ENCODE data around the gene RBPJ.

The RBPJ gene

GRCh38 chr4:26407476-26407875 is 86.7 kb downstream of the RBPJ start:
- H3K36me3 ChIP-seq (ENCODE audit: insufficient read depth, low read length) = peaks cover 32% of the 10 kb centered on the region
- H3K4me3 ChIP-seq (ENCODE audit: low read length) = no peak overlapping the region
- H2AFZ ChIP-seq (ENCODE audit: low read depth, low read length) = no peak overlapping the region
- H3K4me1 ChIP-seq (ENCODE audit: insufficient read depth, low read length) = no peaks in the 10 kb centered on the region
- peaks cover 8% of the 10 kb centered on the region for H3K9me3 ChIP-seq (ENCODE audit: low read length)
- H3K27me3 ChIP-seq (ENCODE audit: insufficient read depth, low read length) = no peaks in the 10 kb centered on the region

GRCh38 chr4:26410385-26411293 is 89.8 kb downstream of the RBPJ start:
- Histone ChIP-seq H3K4me3 (ENCODE audit: low read length) (no peak overlapping the region), H2AFZ (ENCODE audit: low read depth, low read length) (no peak overlapping the region), H3K9me3 (ENCODE audit: low read length) (peaks cover 8% of the 10 kb centered on the region), H3K4me1 (ENCODE audit: insufficient read depth, low read length) (no peaks in the 10 kb centered on the region), H3K27me3 (ENCODE audit: insufficient read depth, low read length) (no peaks in the 10 kb centered on the region), H3K36me3 (ENCODE audit: insufficient read depth, low read length) (peaks cover 36% of the 10 kb centered on the region)

GRCh38 chr4:26412381-26413372 is 91.9 kb downstream of the RBPJ start:
- no peak overlapping the region for H3K4me3 ChIP-seq (ENCODE audit: low read length)
- H3K36me3 ChIP-seq (ENCODE audit: insufficient read depth, low read length) = peaks cover 30% of the 10 kb centered on the region
- H3K27me3 ChIP-seq (ENCODE audit: insufficient read depth, low read length) = no peaks in the 10 kb centered on the region
- no peaks in the 10 kb centered on the region for H3K4me1 ChIP-seq (ENCODE audit: insufficient read depth, low read length)
- no peak overlapping the region for H2AFZ ChIP-seq (ENCODE audit: low read depth, low read length)
- H3K9me3 ChIP-seq (ENCODE audit: low read length) = no peaks in the 10 kb centered on the region

- no peak overlapping the region for H3K4me3 ChIP-seq (ENCODE audit: low read length)
- no peaks in the 10 kb centered on the region for H3K27me3 ChIP-seq (ENCODE audit: insufficient read depth, low read length)
- no peaks in the 10 kb centered on the region for H3K9me3 ChIP-seq (ENCODE audit: low read length)
- H2AFZ ChIP-seq (ENCODE audit: low read depth, low read length) = no peak overlapping the region
- H3K36me3 ChIP-seq (ENCODE audit: insufficient read depth, low read length) = peaks cover 24% of the 10 kb centered on the region
- no peaks in the 10 kb centered on the region for H3K4me1 ChIP-seq (ENCODE audit: insufficient read depth, low read length)
Observed at GRCh38 chr4:26413582-26413981, 92.8 kb downstream of the RBPJ start.

- H3K27me3 ChIP-seq (ENCODE audit: insufficient read depth, low read length) = no peaks in the 10 kb centered on the region
- no peak overlapping the region for H3K4me3 ChIP-seq (ENCODE audit: low read length)
- no peaks in the 10 kb centered on the region for H3K4me1 ChIP-seq (ENCODE audit: insufficient read depth, low read length)
- H3K36me3 ChIP-seq (ENCODE audit: insufficient read depth, low read length) = peaks cover 36% of the 10 kb centered on the region
- no peak overlapping the region for H2AFZ ChIP-seq (ENCODE audit: low read depth, low read length)
- no peaks in the 10 kb centered on the region for H3K9me3 ChIP-seq (ENCODE audit: low read length)
Observed at GRCh38 chr4:26418107-26418506, 97.3 kb downstream of the RBPJ start.

GRCh38 chr4:26418850-26419249 is 98.0 kb downstream of the RBPJ start:
- H3K4me3 ChIP-seq (ENCODE audit: low read length) = no peak overlapping the region
- peaks cover 42% of the 10 kb centered on the region for H3K36me3 ChIP-seq (ENCODE audit: insufficient read depth, low read length)
- H2AFZ ChIP-seq (ENCODE audit: low read depth, low read length) = no peak overlapping the region
- H3K4me1 ChIP-seq (ENCODE audit: insufficient read depth, low read length) = no peaks in the 10 kb centered on the region
- H3K27me3 ChIP-seq (ENCODE audit: insufficient read depth, low read length) = no peaks in the 10 kb centered on the region
- H3K9me3 ChIP-seq (ENCODE audit: low read length) = no peaks in the 10 kb centered on the region

GRCh38 chr4:26420438-26420837 is 99.6 kb downstream of the RBPJ start:
- no peaks in the 10 kb centered on the region for H3K4me1 ChIP-seq (ENCODE audit: insufficient read depth, low read length)
- no peak overlapping the region for H3K4me3 ChIP-seq (ENCODE audit: low read length)
- no peaks in the 10 kb centered on the region for H3K27me3 ChIP-seq (ENCODE audit: insufficient read depth, low read length)
- H2AFZ ChIP-seq (ENCODE audit: low read depth, low read length) = no peak overlapping the region
- peaks cover 51% of the 10 kb centered on the region for H3K36me3 ChIP-seq (ENCODE audit: insufficient read depth, low read length)
- no peaks in the 10 kb centered on the region for H3K9me3 ChIP-seq (ENCODE audit: low read length)

GRCh38 chr4:26420913-26421312 is 100.1 kb downstream of the RBPJ start:
- peaks cover 51% of the 10 kb centered on the region for H3K36me3 ChIP-seq (ENCODE audit: insufficient read depth, low read length)

GRCh38 chr4:26424153-26424552 is 103.3 kb downstream of the RBPJ start:
- H3K27me3 ChIP-seq (ENCODE audit: insufficient read depth, low read length) = no peaks in the 10 kb centered on the region
- H3K4me3 ChIP-seq (ENCODE audit: low read length) = no peak overlapping the region
- no peaks in the 10 kb centered on the region for H3K4me1 ChIP-seq (ENCODE audit: insufficient read depth, low read length)
- H3K9me3 ChIP-seq (ENCODE audit: low read length) = no peaks in the 10 kb centered on the region
- H3K36me3 ChIP-seq (ENCODE audit: insufficient read depth, low read length) = peaks cover 66% of the 10 kb centered on the region
- H2AFZ ChIP-seq (ENCODE audit: low read depth, low read length) = no peak overlapping the region

More at GRCh38 chr4:26420913-26421312, 100.1 kb downstream of the RBPJ start:
- no peaks in the 10 kb centered on the region for H3K4me1 ChIP-seq (ENCODE audit: insufficient read depth, low read length)
- H3K9me3 ChIP-seq (ENCODE audit: low read length) = no peaks in the 10 kb centered on the region
- H3K4me3 ChIP-seq (ENCODE audit: low read length) = no peak overlapping the region
- no peaks in the 10 kb centered on the region for H3K27me3 ChIP-seq (ENCODE audit: insufficient read depth, low read length)
- no peak overlapping the region for H2AFZ ChIP-seq (ENCODE audit: low read depth, low read length)

- no peaks in the 10 kb centered on the region for H3K4me1 ChIP-seq (ENCODE audit: insufficient read depth, low read length)
- H3K9me3 ChIP-seq (ENCODE audit: low read length) = no peaks in the 10 kb centered on the region
- H3K27me3 ChIP-seq (ENCODE audit: insufficient read depth, low read length) = no peaks in the 10 kb centered on the region
- no peak overlapping the region for H3K4me3 ChIP-seq (ENCODE audit: low read length)
- peaks cover 72% of the 10 kb centered on the region for H3K36me3 ChIP-seq (ENCODE audit: insufficient read depth, low read length)
- H2AFZ ChIP-seq (ENCODE audit: low read depth, low read length) = no peak overlapping the region
Observed at GRCh38 chr4:26424838-26425237, 104.0 kb downstream of the RBPJ start.

GRCh38 chr4:26425953-26426352 is 105.1 kb downstream of the RBPJ start:
- peaks cover 76% of the 10 kb centered on the region for H3K36me3 ChIP-seq (ENCODE audit: insufficient read depth, low read length)
- no peaks in the 10 kb centered on the region for H3K9me3 ChIP-seq (ENCODE audit: low read length)
- no peak overlapping the region for H3K4me3 ChIP-seq (ENCODE audit: low read length)
- no peaks in the 10 kb centered on the region for H3K27me3 ChIP-seq (ENCODE audit: insufficient read depth, low read length)
- H2AFZ ChIP-seq (ENCODE audit: low read depth, low read length) = no peak overlapping the region
- no peaks in the 10 kb centered on the region for H3K4me1 ChIP-seq (ENCODE audit: insufficient read depth, low read length)

GRCh38 chr4:26426892-26427291 is 106.1 kb downstream of the RBPJ start:
- Histone ChIP-seq H2AFZ (ENCODE audit: low read depth, low read length) (no peak overlapping the region), H3K4me1 (ENCODE audit: insufficient read depth, low read length) (no peaks in the 10 kb centered on the region), H3K4me3 (ENCODE audit: low read length) (no peak overlapping the region), H3K36me3 (ENCODE audit: insufficient read depth, low read length) (peaks cover 77% of the 10 kb centered on the region), H3K9me3 (ENCODE audit: low read length) (no peaks in the 10 kb centered on the region), H3K27me3 (ENCODE audit: insufficient read depth, low read length) (no peaks in the 10 kb centered on the region)

GRCh38 chr4:26429910-26430309 is 109.1 kb downstream of the RBPJ start:
- H3K36me3 ChIP-seq (ENCODE audit: insufficient read depth, low read length) = peaks cover 80% of the 10 kb centered on the region
- H3K27me3 ChIP-seq (ENCODE audit: insufficient read depth, low read length) = no peaks in the 10 kb centered on the region
- H2AFZ ChIP-seq (ENCODE audit: low read depth, low read length) = no peak overlapping the region
- no peaks in the 10 kb centered on the region for H3K4me1 ChIP-seq (ENCODE audit: insufficient read depth, low read length)
- no peaks in the 10 kb centered on the region for H3K9me3 ChIP-seq (ENCODE audit: low read length)
- H3K4me3 ChIP-seq (ENCODE audit: low read length) = no peak overlapping the region

All from neuron (in vitro differentiated cells).